GM19099 (cell line): ENCODE results near the gene CNOT4.

Experiments
- POLR2A ChIP-seq: IDR thresholded peaks from 3 replicates; pipeline ENCODE4 v1.6.1; 2011; ENCODE audit warnings: low read depth; ENCODE audit not compliant: insufficient read length; ENCODE audit errors: extremely low read depth

The CNOT4 gene

GRCh38 chr7:135509839-135510591 lies at the start of gene CNOT4:
Gene CNOT4, minus strand, starts transcription at chr7:135510102. Its CDS starts 71,771 bp downstream, at chr7:135438331.
- TF ChIP-seq POLR2A = peak; percentile 93

GRCh38 chr7:135558881-135559280 lies 49.0 kb upstream of the CNOT4 start:
- no peak for TF ChIP-seq POLR2A

- no peak for TF ChIP-seq POLR2A
These were observed 48.5 kb upstream of the CNOT4 start for GRCh38 chr7:135558337-135558767.

GRCh38 chr7:135557455-135558336 lies 47.8 kb upstream of the CNOT4 start, which contains the start of gene NUP205:
Gene NUP205, plus strand, starts transcription at chr7:135557917. Its CDS starts 28 bp downstream, at chr7:135557945.
- TF ChIP-seq POLR2A = peak; percentile 85

GRCh38 chr7:135553346-135553745 lies 43.4 kb upstream of the CNOT4 start:
- no peak for TF ChIP-seq POLR2A

- no peak for TF ChIP-seq POLR2A
These were observed 42.2 kb upstream of the CNOT4 start for GRCh38 chr7:135552148-135552547.

GRCh38 chr7:135550196-135550595 lies 40.3 kb upstream of the CNOT4 start:
- no peak for TF ChIP-seq POLR2A

- no peak for TF ChIP-seq POLR2A
These were observed 31.1 kb upstream of the CNOT4 start for GRCh38 chr7:135541029-135541428.

- no peak for TF ChIP-seq POLR2A
These were observed 29.7 kb upstream of the CNOT4 start for GRCh38 chr7:135539629-135540028.

- no peak for TF ChIP-seq POLR2A
These were observed 28.5 kb upstream of the CNOT4 start for GRCh38 chr7:135538376-135538775.

GRCh38 chr7:135537905-135538304 lies 28.0 kb upstream of the CNOT4 start:
- no peak for TF ChIP-seq POLR2A

- TF ChIP-seq POLR2A = no peak
These were observed 27.6 kb upstream of the CNOT4 start for GRCh38 chr7:135537453-135537852.

GRCh38 chr7:135536150-135536549 lies 26.2 kb upstream of the CNOT4 start:
- no peak for TF ChIP-seq POLR2A

- no peak for TF ChIP-seq POLR2A
These were observed 17.1 kb upstream of the CNOT4 start for GRCh38 chr7:135527025-135527424.

- no peak for TF ChIP-seq POLR2A
These were observed 15.5 kb upstream of the CNOT4 start for GRCh38 chr7:135525426-135525825.

- TF ChIP-seq POLR2A = no peak
These were observed 13.2 kb upstream of the CNOT4 start for GRCh38 chr7:135523146-135523545.
